GM19025 (cell line): ENCODE data around the gene TMSB4X.

Source experiments
- ATAC-seq: cut with Tn5 transposase; IDR thresholded peaks from one replicate; pipeline ENCODE4 v1.9.1; 2021; ENCODE audit warnings: mild to moderate bottlenecking, low read depth, moderate library complexity; ENCODE audit not compliant: unreplicated experiment

TMSB4X gene

DNA sequence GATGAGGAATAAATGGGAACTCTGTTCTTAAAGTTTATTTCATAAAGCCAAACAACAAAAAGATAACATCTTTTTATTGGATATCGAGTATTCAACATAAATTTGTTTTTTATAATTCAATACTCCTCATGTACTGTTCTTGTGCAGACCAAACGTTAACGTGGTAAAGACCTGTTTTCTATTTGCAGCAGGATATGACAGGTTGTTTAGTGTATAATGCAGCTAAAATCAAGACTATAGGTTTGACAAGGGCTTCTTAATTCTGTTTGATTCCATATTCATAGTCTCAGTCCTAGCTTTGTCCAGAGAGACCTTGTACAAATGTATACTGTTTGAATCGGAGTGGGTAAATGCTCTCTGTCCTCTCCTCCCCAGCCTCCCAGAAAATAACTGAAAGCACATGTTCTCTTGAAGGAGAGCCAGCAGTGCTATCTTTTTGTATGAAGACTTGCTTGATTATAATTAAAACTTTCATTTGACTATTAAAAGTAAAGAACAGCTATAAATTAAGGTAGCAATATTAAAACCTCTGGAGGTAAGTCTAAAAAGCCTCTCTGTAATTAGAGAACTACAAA, 17.7 kb downstream of the TMSB4X start:
- ATAC-seq: no peak

DNA sequence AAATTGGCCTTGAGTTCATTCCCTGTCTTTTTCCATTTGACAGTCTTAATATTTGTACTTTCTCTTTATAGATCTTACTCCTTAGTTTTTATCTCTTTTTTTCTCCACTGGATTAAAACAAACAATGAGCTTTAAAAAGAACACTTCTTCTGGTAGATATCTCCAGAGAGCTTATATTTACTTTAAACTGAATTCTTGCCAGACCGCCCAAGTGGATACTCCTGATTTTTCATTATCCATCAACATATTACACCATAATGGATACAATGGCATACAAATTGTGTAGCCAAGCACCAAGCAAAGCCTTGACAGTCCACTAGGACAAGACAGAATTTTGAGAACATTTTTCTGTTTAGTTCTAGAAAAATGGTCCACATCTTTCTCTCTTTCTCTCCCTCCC, 18.9 kb downstream of the TMSB4X start:
- ATAC-seq: no peak

DNA sequence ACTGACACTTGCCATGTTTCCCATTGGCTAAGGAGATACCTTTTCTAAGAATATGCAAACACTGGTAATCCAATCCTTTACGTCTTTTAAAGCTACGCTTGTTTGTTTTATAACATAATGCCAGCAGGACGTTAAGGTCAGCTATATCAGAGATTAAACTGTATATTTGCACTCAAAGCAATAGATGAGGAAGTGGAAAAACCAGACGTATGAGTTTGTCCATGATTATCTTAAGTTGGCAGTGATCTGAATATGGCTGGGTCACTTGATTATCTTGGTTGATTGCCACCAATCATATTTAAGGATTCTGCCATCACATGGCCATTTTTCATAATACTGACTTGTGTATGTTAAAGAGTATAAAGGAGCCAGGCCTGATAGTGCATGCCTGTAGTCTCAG, 19.4 kb downstream of the TMSB4X start:
- no peak for ATAC-seq

DNA sequence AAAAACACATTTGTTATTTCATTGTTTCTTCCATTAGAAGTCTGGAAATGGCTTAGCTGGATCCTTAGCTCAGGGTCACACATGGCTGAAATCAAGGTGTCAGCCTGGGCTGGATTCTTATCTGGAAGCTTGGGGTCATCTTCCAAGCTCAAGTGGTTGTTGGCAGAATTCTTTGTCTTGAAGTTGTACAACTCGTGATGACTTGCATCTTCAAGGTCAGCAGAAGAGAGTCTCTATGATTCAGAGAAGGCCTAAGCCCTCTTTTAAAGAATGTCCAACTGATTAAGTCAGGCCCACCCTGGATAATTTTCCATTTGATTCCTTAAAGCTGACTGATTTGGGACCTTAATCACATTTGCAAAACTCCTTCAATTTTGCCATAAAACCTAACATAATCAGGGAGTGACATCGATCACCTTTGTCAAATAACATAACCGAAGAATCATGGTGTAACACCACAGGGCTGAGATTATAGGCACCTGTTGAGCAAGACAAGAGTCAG, 22.1 kb downstream of the TMSB4X start:
- ATAC-seq: no peak

DNA sequence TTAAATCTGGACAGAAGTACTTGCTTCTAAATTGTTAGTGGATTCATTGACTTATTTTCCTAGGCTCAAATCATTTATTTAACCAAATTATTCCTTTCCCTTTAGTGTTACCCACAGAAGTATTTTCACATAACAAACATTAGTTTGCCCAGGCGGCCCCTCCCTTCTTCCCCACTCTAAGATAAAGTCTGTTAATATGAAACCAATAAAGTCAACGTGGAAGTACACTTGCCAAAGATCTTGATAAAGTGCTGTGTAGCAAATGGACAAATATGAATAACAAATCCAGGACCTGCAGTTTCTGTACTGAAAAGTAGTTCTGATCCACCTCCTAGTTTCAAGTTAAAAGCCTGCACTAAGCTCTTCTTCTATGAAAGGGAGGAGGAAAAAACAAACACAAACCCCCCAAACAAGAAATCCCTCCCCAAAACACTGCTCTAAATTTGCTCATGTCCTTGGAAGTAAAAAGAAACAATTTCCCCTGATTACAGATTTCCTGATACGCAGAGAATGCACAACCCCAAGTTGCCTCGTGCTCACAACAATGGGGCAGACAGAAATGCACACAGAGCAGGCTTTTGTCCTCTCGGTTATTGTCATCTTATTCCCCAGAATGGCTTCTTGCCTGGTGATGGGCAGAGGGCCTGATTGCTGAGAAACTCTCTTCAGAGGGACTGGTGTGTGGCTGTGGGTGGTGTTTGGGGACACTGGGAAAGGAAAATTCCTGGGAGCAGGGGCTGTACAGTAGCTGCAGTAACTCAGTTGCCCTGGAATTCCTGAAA, 23.2 kb downstream of the TMSB4X start:
- ATAC-seq: no peak

DNA sequence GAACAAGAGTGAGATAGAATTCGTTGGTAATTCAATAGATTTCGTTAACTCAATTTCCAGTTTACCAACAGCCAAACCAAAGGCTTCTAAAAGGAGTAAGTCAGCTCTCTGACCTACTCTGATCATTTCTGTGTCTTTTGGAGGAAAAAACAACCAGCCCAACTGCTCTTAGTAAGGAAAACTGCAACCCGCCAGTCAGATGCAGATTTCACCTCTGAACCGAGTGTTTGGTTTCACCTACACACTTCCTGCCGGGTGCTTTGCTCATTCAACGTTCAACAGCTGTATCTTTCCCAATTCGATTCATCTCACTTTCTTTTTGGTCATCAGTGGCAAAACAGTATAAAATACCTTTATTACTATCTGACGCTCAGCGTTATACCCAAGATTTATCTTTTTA, 24.5 kb downstream of the TMSB4X start:
- no peak for ATAC-seq

DNA sequence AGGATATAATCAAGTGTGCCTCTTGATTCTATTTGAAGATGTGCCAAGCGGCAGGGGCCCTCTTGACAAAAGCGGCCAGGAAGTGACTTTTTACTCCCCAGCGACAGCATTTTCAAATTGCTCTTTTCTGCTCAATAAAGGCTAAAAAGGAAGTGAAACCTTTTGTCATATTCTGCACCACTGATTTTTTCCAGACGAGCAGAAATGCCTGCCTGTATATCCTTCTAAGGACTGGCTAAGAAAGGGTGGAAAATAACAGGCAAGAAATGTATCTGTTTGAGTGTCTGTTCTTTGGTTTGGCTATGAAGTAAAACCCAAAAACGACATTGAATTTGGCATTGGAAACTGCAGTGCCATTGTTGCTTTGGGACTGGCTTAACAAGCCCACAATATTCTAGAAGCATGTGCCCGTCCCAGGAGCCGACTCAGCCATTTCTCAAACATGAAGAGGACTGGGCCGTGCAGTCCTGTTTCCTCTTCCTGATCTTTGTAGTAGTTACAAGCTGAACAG, 25.4 kb downstream of the TMSB4X start:
- ATAC-seq: no peak

DNA sequence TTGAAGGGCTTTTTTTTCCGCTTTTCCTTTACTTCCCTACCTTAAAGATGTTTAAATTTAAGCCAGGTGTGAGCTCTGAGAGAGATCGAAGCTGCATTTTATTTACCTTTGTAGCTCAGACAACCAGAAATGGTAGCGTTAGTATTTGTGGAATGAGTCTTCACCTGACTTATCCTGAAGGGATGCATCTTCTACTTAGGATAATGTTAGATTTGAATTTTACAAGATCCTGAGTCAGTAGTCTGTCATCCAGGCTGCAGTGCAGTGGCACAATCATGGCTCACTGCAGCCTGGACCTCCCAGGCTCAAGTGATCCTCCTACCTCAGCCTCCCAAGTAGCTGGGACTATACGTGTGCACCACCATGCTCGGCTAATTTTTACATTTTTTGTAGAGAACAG, 26.2 kb downstream of the TMSB4X start:
- no peak for ATAC-seq

DNA sequence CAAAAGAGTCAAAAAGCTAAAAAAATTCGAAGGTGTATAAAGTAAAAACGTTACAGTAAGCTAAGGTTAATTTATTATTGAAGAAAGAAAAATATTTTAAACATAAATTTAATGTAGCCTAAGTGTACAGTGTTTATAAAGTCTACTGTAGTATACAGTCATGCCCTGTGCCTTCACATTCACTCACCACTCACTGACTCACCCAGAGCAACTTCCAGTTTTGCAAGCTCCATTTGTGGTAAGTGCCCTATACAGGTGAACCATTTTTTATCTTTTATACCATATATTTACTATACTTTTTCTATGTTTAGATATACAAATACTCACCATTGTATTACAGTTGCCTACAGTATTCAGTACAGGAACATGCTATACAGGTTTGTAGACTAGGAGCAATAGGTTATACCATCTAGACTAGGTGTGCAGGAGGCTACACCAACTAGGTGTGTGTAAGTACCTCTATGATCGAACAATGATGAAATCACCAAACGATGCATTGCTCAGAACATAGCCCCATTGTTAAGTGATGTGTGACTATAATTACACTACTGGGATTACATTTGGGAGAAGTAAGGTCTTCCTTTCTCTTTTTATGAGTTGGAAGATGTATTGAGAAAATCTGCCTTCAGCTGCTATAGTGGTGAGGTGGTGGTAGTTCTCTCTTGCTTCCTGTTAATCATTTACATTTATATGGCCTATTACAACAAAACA, 27.2 kb downstream of the TMSB4X start:
- ATAC-seq: no peak

DNA sequence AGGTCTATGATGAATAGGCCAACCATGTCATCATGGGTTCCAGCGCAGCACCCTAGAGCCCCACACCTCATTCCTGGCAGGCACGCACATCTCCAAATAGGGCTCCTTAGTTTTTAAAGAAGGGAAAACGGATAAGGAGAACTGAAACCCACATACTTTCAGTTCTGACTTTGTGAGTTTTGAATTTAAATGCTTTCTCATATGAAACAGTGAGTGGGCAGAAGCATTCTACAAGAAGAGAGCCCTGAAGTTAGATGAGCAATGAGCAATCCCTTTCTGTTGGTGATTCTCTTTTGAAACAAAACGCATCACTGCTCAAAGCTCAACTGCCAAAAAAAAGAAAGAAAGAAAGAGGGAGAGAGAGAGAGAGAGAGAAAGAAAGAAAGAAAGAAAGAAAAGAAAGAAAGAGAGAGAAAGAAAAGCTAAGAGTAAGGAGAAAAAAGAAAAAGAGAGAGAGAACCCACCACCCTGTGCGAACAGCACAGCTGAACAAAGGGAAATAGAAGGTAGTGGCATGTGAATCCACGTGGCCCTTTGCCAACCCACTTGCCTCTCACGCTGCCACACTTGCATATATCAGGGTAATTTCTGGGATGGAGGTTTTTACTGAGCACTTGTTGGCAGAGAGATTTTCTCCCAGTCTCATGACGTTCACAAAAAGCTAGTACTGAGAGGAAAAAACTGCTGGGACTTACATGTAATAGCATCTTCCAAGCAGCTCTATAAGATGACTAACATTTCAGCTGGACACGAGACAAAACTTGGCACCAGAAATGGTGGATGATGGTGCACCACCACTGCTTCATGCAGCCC, 31.0 kb downstream of the TMSB4X start:
- ATAC-seq: peak; percentile 46

DNA sequence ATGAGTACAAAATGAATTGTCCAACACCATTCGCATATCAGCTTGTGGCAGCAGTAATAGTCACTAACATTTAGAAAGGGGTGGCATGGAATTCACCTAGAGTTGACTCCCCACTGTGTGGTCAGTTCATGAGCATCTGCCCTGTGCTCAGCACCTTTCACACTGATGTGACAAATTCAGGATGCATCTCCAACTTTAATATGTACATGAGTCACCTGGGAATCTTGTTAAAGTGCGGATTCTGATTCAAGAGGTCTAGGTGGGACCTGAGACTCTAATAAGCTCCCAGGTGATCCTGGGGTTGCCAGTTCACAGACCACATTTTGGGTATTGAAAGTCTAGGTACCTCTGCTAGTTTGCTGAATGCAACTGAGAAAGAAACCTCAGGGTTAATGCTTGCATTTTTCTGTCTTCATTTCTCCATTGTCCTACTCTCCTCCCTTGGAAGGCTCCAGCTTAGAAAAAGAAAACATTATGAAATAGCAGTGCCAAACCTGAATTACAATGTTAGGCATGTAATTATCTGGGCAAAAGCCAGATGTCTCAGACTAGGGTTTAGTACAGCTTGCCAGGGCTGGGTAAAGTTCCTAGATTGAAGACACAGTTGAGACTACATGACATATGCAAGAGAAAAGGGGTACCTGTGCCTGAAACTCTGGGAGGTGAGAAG, 32.7 kb downstream of the TMSB4X start:
- no peak for ATAC-seq

DNA sequence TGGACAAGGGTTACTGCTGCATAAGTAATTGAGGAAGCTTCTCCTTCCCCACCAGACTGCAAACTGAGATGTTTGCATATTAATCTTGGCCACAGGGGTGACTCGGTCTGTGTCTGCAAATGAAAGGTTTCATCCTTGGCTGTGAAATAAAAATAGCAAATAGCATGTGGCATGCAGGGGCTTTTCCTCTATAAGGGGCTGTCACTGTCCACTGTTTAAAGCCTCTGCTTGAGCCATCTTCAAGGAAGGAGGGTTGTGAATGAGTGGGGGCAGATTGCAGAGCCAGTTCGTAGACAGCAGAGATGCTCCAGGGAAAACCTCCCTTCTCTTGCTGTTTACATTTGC, 33.3 kb downstream of the TMSB4X start:
- ATAC-seq: no peak

DNA sequence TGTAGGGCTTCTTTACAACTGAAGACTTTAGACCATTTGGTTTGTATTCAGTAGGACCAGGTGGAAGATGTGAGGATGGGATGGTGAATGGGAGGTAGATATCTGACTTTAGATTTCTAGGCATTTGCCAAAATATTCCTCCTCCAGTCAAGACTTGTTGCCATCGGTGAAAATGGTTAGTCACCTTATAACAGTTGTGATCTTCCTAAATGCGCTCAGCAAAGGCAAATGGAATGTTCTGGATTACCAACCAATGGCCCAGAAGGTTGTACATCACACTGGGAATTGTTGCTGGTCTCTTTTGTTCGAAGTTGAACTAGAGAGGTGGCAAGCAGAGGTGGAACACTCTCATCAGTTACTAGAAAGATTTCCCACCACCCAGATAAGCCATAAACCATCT, 33.9 kb downstream of the TMSB4X start:
- no peak for ATAC-seq

DNA sequence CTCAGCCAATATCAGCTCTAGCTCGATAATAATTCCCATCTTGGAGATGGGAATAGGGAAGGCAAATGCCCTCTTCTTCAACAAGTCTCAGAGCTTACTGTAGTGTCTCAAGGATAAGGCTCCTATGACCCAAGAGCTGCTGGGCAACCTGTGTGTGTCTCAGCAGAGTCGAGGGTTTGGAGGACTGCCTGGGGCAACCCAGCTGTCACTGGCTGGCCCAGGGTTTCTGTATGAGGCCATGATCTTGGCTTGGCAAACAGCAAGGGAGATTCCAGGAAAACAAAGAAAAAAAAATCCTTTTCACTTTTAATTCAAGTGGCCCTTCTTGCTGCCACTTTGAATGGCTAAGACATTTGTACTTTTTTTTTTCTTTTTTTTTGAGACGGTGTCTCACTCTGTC, 34.4 kb downstream of the TMSB4X start:
- ATAC-seq: no peak

DNA sequence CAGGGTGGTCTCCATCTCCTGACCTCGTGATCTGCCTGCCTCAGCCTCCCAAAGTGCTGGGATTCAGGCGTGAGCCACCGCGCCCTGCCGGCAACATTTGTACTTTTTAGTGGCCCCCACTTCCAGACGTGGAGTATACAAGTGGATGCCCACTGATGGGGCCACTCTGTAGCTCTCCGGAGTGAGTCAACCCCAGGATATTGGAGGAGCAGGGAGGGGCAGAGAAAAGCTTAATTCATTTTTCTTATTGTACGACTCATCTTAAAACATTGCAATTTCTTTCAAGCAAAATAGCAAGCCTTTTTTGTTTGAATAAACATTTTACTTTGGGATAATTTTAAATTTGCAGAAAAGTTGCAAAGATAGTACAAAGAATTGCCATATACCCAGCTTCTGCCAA, 34.9 kb downstream of the TMSB4X start:
- ATAC-seq: no peak

DNA sequence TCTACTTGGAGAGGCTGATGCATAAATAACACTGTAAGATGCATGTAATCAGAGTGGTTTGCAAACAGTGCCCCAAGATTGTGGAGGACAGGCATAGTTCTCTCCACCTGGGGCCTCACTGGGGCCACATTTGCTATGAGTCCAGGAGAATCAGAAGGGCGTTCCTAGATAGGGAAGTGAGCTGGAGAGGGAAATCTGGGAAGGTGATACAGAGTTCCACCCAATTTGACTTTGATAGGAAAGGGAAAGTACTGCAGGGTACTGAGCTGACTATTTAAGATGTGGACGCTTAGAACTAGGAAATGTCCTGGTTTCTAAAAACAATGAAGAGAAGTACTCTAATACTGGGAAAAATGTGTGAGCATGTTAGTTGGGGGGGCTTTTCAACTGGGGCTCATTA, 35.6 kb downstream of the TMSB4X start:
- no peak for ATAC-seq

DNA sequence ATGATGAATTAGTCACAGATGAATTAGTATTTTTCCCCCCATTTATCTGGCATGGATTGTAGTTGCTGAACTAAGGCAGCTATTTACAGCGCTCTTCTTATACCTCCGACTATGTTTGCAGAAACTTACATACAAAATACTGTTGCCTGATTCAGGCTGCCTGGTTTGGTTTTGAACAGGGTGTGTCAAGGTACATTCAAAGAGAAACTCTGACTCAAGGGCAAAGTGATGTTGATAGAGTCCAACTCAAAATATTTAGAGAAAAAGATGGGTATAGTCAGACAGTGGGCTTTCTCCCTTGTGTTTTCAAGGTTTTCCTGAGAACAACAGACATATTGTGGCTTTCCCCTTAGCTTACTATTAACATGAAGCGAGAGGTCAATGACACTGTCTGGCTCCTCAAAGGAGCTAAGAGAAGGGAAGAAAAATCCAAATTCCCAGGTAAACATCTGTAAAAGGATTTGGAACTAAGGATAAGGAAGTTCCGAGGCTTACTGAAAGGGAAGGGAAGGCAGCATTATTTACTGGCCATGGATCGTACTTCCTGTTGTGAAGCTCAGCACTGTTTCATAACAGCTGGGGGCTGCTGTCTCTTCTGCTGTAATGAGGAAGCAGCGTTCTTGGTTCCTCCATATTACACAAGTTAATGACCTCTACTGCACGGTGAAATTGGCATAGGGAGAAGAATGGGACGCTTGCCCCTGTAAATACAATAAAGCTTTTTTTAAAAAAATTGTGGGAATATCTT, 38.6 kb downstream of the TMSB4X start:
- peak; percentile 82 for ATAC-seq

DNA sequence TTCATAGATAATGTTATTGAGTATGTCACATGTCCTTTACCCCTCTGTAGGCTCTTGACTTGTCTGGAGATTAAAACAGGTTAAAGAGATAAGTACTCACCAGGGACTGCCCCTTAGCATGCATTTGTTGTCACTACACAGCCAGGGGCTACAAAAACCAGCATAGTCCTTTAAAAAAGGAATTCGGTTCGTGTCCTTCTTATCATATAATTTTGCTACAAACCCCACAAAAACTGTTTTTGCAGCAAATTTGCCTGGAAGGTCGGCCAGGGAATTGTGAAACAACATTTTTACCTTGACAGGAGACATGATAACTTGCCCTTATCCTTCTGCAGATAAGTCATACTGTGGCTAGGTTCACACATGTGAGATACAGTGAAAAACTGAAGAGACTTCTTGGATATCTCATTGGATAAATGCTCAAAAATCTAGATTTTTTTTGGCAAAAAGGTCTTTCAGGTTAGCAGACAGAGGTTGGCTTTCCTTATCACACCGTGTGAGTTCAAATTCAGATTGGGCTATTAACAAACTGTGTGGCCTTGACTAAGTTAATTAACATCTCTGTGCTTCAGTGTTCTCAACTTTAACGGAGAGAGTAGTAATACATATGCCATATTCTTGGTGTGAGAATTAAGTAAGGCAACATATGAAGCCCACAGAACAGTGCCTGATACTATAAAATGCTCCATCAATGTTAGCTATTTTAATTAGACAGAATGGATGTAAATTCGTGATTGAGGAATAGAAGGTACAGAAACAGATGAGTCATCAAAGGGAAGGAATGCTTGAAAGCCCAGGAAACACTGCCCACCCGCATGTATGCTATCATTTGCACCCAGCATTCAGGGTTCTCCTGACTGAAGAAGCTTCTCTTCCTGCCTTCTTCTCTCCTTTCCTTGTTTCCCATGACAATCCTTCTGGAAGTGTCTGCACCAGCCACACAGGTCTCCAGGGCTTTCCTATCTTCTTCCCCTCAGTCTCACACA, 39.5 kb downstream of the TMSB4X start:
- ATAC-seq: no peak
